GM20431 (cell line): Measurements from ENCODE around the gene PHF14.

Experiments
- in situ Hi-C: fragments of 300-500 bp; cut with MseI, MboI; formaldehyde crosslinking; loops from one replicate; pipeline ENCODE4 v1.15.0; 2020; ENCODE audit warnings: low sequenced_read_pairs; ENCODE audit not compliant: unreplicated experiment

The PHF14 gene

DNA sequence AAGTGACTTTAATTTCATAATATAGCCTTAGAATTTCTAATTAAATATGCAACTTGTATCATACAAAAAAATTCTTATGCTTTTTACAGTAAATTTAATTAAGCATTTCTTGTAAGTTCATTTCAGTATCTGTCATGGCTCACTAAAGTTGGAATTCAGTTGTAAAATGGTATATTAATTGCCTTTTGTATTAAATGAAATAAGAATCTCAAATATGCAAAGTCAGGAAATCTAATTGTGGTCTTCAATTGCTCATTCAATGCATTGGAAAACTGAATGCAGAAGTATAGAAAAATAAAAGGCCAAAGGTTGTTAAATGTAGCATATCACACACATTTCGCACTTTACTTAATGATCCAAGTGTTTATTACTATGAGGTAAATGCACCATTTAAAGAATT, 189.5 kb downstream of the PHF14 start:
- in situ Hi-C loops: no loop called here

DNA sequence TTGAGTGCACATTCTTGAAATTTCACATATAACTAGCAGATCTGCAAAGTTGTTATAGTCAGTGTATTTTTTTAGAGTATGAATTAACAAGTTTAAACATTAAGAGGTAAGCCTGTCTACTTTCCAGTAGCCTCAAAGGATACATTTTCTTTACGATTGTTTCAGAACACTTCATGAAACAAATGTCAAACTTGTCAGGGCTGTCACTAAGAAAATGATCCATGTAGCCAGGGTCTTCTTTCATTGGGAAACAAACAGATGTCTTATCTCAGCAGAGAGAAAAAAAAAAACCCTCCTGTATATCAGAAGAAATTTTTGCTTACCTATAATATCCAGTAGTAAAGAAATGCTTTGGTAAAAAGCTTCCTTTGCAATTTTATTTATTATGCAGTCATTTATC, 192.4 kb downstream of the PHF14 start:
- in situ Hi-C loops: no loop called here

DNA sequence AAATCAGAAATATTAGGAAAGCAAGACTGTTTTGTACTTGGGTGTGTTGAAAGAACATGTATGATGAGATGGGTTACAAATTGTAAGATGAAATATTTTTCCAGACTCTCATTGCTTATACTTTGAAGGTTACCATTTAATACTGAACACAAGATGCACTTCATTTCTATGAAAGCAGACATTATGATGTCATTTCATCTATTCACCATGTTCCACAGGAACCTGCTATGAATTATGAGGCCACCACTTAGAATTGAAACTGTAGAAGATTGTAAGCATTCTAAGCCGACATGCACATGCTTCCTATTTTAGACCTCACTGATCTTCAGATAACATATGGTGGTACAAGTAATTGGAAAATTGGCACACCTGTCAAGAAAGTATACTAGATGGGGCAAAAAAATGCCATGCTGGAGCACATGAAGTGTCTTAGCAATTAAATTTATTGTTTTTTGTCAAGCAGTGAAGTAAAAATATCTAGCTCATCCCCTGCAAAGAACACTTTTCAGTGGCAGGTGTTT, 195.0 kb downstream of the PHF14 start:
- in situ Hi-C loops: no loop called here

DNA sequence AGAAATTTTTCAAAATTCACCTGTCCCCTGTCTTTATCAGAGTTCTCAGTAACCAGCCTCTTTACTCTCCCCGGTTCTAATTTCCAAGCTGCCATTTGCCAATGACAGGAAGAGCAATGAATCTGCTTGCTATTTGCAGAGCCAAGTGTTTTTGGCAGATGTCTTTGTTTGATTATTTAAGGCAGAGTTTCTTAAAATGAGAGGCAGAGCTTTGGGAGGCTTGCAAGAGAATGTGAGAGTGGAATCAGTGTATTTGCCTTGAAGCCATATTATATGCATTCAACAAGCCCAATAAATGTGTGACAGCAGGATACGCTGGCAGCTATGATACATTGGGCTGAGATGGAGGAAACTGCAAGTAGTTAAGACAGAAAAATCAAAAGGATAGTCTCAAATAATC, 196.5 kb downstream of the PHF14 start:
- in situ Hi-C loops: no loop called here

DNA sequence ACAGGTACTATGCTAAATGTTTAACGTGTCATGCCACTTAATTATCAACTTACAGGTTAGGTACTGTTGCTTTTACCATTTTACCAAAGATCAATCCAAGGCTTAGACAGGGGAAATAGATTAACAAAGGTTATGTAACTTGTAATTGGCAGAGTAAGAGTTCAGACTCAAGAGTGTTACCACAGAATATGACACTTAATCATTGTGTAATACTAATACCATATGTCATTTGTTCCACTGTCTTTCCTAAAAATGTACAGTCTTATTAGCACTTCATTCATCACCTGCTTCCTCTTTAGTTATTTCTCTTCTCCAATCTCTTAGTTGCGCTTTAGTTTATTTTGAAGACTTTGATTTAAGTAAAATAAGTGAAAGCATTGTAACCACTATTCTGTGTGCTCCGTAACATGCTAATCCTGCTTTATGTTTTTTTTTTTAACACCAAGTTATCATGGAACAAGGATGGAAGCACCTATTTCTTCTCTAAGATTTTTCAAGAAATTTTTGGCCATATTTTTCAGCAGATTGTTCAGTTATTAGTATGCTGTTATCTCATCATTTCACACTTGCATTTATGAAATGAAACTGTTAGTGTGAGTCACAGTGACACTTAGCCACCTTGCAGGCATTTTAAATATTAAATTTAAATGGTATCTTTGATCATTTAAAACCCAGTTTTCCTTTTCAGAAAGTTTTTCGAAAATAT, 197.3 kb downstream of the PHF14 start:
- in situ Hi-C loops: no loop called here

DNA sequence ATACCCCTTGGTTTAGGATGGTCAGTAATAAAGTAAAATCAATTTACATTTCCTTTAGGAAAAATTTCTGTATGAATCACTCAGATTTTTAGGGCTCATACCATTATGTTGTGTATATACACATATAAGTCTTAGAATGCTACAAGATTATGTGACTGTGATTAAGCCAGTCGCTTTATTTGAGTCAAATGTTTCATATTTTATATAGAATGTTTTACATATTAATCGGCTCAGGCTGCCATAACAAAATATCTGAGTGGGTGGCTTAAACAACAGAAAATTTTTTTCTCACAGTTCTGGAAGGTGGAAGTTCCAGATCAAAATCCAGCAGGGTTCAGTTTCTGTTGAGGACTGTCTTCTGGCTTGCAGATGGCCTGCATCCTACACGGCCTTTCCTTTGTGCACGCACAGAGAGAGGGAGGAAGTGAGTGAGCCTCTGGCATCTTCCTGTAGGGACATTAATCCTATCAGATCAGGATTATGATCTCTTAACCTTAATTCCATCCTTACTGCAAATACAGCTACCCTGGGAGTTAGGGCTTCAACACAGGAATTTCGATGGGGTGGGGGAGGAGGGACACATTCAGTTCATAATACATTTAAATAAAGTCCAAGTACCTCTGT, 198.0 kb downstream of the PHF14 start:
- in situ Hi-C loops: no loop called here

DNA sequence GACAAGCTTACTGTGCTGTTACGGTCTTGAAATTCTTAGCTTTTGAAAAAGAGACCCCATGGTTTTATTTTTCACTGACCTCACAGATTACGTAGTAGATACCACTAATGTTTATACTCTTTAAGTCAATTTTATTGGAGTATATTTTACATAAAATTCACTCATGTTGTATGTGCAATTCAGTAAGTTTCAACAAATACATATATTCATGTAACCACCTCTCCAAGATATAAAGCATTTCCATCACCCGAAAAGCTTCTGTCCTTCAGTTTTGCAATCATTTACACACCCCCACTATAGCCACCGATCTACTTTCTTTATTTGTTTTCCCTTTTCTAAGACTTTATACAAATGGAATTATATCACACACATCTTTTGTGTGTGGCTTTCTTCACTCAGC, 199.2 kb downstream of the PHF14 start:
- in situ Hi-C loops: no loop called here

DNA sequence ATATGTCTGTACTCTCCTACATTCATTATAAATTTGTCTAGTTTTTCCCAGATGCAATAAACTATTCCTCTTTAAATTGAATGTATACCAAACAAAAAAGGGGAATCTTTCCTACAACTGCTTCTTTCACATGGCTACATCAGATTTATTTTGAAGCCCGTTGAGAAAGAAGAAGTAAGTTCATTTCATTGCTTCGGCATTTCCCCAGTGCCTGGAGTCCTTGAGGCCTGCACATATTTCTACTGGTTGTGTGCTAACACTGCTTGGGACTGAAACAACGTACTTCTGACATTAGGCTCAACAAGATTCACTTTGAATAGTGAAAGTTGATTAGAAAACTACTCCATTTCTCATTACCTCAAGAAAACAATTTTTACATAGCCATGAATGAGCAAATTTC, 201.7 kb downstream of the PHF14 start:
- in situ Hi-C loops: no loop called here

DNA sequence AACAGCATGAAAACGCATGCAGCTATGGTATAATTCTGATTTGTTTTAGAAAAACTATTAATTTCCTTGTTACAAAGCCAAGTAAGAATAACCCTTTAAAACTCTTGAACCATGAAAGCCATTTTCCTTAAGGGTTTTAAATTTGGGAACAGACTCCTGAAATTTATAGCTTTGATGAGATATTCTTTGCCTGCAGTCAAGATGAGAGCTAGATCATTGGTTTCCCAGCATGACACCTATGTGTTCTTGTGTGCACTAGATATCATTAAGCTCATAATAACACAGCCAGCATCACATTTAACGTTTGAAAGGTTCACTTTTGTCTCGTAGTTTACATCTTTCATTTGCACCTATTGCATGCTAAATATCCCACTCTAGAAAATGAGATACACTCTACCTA, 202.2 kb downstream of the PHF14 start:
- in situ Hi-C loops: no loop called here

DNA sequence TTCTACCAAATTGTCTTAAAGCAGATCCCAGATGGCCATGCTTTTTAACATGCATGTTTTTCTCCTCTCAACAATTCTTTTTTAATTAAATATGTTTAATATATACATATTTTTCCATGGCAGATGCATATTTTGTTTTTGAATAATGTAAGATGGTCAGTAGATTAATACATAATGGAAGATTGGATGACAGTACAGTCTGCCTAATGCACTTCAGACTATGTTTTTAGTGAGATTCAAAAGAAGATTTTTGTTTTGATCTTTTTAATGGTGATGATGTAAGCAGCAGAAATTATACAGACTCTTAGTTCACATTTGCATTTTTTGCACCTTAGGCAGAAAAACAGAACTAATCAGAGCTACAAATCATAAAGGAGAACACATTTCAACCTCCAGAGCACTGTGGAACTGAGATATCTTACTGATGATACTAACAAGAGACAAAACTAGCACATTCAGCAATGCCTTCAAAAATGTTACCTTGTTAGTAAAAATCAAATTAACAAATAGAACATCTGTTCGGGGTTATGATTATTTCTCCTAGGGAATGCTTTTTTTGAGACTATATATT, 203.4 kb downstream of the PHF14 start:
- in situ Hi-C loops: no loop called here

DNA sequence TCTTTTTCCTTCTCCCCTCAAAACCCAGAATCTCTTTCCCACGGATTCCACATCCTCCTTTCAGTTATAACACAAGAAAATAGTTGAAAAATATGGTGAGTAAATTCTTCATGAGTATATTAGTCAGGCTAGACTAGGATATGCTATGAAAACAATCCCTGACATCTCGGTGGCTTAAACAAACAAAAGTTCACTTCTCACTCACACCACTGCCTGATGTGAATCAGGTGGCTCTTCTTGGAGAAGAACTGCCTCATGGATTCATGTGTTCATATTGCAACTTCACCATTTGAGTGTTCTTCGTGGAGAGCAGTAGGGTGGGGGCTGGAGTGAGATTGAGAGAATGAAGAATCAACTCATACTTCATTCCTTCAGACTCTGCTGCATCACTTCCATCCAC, 204.1 kb downstream of the PHF14 start:
- in situ Hi-C loops: no loop called here

DNA sequence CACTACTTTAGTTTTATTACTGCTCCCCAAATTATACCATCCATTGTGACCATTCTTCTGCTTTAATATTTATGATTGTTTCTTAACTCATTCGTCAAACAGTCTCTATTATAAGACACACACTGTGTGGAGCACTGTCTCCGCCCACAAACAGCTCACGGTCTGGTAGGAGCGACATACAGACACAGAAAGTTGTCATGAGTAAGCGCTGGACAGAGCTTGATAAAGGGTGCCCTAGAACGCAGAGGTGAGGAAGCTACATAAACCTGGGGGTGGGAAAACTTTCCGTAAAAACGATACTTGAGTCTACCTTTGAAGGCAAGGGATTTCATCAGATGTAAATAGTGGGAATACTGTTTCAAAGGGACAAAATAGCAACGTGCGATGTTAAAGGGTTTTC, 207.9 kb downstream of the PHF14 start:
- in situ Hi-C loops: no loop called here

DNA sequence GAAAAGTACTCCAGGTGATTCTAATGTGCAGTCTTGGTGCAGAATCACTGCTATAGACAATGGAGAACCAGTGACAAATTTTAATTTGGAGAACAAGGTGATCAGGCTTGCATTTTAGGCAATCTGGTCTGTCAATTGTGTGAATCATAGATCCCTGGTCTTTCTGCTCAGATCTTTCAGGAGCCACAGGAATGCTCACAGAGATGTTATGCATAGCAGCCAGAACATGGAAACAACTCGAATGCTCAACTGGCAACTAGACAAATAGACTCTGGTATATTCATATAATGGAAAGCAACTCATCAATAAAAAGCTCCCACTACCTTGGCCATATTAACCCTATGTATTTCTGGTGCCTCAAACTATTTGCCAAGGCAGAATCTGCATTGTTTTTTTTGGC, 209.1 kb downstream of the PHF14 start:
- in situ Hi-C loops: no loop called here

DNA sequence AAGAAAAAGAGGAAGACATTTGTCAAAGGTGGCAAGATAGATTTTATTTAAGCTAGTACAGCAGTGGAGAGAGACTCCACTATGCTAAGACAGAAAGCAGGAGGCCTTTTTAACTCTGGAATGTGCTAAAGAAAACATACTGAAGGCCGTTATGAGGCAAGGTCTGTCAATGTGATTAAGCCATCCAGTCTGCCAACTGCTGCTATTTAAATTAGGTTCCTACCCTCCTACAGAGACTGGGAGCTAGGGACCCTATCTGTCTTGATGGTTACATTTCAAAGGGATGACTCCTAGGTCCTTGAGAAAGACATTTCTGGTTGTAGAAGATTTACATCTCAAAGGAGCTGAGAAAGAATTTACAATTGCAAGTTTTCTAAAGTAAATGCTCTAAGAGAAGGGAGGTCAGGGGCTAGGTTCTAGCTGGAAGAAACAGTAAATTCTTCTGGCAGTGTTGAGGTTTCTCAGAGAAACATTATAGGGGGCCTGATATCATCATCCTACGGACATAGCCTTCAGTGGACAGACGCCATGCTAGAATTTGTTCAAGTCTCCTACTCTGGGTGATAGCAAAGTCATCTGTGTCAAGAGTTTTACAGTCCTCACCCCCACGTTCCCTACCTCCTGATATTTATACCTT, 211.6 kb downstream of the PHF14 start:
- in situ Hi-C loops: no loop called here

DNA sequence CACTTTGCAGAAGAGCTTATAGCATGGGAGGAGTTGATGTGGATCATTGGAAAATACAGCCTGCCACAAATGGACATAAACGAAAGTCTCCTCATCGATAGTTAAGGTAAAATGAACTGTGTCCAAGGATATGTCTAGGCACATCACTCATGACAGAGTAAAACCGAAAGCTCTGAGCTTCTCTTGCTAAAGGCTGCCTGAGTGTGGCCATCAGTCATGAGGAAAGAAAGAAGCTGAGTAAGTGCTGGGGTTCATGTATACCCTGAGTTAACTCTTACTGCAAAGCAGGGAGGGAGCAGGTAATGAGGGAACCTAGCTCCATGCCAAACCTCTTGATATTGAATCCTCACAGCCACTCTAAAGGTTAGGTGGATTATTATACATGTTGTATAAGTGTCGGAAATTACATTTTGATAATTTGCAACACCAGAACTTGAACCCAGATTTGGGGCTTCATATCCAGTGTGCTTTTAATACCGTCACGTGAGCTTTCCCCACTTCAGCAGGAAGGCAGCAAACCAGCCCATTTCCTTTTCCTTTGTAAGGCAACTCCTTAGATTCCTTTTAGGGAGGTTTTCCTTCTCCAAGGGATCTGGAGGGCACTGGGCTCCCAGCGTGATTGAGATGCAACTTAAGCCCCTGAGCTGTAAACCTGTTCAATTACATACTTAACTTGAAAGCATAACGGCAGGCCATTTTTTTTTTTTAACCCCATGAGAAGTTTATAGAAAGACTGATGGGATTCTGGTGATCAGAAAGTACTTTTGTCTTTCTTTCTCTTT, 215.0 kb downstream of the PHF14 start:
- in situ Hi-C loops: no loop called here

DNA sequence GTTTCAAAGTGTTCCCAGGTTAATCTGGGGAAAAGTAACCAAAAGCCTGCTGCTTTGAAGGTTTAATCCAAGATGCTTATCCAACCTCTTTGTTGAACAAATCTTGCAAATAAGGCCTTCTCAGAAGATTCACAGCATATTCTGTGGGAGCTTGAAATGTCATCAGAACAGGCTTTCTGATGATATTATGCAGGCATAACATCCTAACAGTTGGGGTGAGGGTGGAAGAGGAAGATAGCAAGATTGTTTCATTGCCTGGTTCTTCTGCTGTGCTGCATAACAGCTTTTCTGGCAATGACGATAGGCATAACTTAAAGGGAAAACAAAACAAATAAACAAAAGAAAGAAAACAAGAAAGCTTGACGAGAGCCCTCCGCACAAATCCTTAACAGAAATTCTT, 217.4 kb downstream of the PHF14 start:
- in situ Hi-C loops: no loop called here

DNA sequence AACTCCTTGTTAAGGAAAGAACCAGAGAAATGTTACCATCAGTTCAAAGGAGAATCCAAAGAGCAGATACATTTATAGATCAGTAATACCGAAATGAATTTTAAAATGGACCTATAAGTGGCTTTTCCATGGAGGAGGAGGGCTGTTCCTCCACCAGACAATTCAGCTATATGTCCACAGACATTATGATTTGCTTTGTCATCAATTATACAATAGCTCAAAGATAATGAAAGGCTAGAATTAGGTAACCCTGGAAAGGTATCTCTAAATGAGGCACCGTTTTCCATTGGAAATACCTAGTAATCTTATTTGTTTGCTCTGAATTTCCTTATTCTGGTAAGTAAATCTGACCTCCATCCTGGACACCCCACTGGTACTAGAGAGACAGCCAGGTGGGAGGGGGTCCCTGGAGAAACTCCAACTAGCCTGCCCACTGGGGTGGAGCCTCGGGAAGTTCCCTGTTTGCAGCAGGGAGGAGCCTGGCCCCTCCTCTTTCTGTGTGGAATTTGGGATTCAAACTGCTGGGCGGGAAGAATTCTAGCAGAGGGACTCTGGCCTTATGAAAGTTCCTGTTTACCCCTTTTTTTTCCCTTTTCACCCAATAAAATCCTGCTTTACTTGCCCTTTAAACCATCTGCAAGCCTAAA, 218.0 kb downstream of the PHF14 start:
- in situ Hi-C loops: no loop called here

DNA sequence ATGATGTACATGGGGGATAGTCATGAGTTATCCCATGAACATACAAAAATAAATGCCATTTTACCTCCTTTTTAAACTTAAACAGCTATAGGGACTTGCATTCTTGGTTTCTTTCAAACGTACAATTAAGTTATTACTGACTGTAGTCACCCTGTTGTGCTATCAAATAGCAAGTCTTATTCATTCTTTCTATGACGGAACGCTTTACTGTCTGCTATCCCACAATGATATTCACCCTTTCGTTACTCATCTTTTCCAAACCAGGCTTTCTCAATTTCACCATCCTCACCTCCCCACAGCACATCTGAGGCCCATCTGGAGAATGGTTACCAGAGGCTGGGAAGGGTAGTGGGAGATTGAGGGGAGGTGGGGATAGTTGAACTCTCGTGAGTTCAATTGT, 218.8 kb downstream of the PHF14 start:
- in situ Hi-C loops: no loop called here

DNA sequence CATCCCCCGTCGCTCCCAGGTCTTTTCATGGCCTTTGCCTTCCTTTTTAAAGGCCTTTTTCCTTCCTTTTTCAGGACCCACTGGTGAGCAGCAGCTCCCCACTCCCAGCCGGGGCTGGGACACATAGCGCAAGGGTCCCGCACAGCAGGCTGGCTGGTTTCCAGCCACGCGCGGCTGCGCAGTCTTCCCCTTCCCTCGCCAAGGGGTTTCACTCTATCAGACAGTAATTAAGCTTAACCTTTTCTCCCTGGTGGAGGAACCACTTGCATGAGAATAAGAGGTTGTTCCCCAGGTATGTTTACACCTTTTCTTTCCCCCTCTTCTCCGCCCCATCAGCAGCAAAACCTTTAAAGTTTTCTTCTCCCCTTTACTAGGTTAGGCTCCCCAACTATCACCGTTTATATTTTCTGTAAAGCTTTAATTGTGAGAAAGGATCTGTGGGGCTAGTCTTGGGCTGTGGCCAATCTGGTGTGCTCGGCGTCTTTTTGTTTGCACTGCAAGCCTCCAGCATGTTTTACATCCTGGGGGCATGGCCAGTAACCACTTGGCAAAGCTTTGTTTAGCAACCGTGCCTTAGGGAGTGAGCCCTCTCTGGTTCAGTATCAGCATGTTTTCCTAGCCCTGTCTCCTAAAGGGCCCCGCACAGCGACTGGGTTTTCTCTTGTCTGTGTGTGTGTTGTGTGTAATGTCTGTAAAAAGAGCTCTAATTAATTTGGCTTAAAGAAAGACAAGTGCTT, 219.6 kb downstream of the PHF14 start:
- in situ Hi-C loops: no loop called here
